Kidney epithelial cell (primary cell): ENCODE measurements around the gene ZNF444. TPM values are rescaled to one million over a fixed set of nuclear protein-coding genes. Genes with fewer than 3 reads are reported as not detected.

Experiments
- DNase-seq: peaks from one replicate; pipeline ENCODE4 v3.0.0-alpha.2; 2010; ENCODE audit warnings: low read depth
- H3K27me3 ChIP-seq: 2 replicates; pipeline ENCODE4 v1.6.0; 2011; ENCODE audit warnings: low read length; ENCODE audit not compliant: control insufficient read depth, insufficient read depth
- H3K36me3 ChIP-seq: 2 replicates; pipeline ENCODE4 v1.5.1; 2011; ENCODE audit warnings: low read length; ENCODE audit not compliant: control insufficient read depth, insufficient read depth
- H3K4me3 ChIP-seq: 2 replicates; pipeline ENCODE4 v1.5.1; 2011; ENCODE audit warnings: low read depth, mild to moderate bottlenecking, control low read depth, low read length
- total RNA-seq: library from RNA; depleted of rRNA; stranded (reverse); fragments of >200 nt; gene quantifications from 2 replicates; pipeline ENCODE4 v1.2.3, GENCODE V29; 2015
- TF ChIP-seq, protein P1 (sequence below): IDR thresholded peaks from 2 replicates; pipeline ENCODE4 v1.5.1; 2011; ENCODE audit warnings: mild to moderate bottlenecking, moderate library complexity, low read length, control low read depth, inconsistent platforms; ENCODE audit not compliant: insufficient read depth, poor library complexity, severe bottlenecking

ZNF444 gene
- total RNA-seq, 1 donor from 2014 or later: 40.0 TPM

DNA sequence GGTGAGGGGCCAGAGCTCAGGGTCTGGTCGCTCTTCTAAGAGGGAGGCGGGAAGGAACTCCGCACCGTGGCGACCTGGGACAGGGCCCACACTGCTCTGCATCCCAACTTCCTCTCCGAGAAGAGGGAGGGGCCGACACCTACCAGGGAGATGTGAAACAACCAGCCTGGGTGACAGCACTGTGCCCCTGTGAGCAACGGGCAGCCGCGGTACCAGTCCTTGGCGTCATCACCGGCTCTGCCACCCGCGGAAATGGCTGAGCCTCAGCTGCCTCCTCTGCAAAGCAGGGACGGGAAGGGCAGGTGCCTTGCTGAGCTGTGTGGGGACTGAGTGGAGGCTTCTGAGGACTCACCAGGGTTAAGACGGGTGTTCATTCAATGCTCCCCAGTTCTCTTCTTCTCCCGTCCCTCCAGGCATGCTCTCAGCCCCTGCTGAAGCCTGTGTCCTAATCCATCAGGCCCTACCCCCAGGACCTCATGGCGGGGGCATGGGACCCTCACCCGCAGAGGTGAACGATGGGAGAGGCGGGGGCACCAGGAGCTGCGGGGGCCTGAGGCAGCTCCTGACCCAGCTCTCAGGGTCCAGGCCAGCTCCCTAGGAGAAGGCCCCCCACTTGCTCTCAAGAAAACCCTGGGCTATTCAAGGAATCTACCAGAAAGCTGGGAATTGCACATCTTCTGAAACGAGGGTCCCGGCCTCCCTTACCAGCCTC is 29.3 kb upstream of the ZNF444 start:
- DNase-seq: no peak
- TF ChIP-seq, protein P1, sequence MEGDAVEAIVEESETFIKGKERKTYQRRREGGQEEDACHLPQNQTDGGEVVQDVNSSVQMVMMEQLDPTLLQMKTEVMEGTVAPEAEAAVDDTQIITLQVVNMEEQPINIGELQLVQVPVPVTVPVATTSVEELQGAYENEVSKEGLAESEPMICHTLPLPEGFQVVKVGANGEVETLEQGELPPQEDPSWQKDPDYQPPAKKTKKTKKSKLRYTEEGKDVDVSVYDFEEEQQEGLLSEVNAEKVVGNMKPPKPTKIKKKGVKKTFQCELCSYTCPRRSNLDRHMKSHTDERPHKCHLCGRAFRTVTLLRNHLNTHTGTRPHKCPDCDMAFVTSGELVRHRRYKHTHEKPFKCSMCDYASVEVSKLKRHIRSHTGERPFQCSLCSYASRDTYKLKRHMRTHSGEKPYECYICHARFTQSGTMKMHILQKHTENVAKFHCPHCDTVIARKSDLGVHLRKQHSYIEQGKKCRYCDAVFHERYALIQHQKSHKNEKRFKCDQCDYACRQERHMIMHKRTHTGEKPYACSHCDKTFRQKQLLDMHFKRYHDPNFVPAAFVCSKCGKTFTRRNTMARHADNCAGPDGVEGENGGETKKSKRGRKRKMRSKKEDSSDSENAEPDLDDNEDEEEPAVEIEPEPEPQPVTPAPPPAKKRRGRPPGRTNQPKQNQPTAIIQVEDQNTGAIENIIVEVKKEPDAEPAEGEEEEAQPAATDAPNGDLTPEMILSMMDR: no peak
- Histone ChIP-seq H3K36me3 (no peaks in the 10 kb centered on the region), H3K27me3 (no peaks in the 10 kb centered on the region), H3K4me3 (no peak overlapping the region)

DNA sequence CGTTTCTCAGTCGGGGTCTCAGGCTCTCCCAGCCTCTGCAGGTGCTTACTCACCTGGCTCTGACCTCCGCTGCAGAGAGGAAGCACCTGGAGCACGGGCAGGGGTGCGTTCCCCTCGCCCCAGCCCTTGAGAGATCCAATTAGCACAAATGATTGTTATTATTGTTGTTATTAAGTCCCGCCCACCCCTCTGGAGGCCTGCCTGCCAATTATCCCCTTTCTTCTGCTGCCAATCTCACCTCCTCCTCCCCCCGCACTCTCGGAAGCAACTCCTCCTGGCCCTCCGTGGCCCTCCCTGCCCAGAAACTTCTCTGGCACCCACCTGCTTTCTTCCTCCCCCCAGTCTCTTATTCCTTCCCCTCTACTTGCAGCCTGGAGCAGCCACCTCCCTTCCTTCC is 28.8 kb upstream of the ZNF444 start:
- Histone ChIP-seq H3K36me3 (no peaks in the 10 kb centered on the region), H3K27me3 (no peaks in the 10 kb centered on the region), H3K4me3 (no peak overlapping the region)
- no peak for DNase-seq
- TF ChIP-seq, protein P1: no peak

DNA sequence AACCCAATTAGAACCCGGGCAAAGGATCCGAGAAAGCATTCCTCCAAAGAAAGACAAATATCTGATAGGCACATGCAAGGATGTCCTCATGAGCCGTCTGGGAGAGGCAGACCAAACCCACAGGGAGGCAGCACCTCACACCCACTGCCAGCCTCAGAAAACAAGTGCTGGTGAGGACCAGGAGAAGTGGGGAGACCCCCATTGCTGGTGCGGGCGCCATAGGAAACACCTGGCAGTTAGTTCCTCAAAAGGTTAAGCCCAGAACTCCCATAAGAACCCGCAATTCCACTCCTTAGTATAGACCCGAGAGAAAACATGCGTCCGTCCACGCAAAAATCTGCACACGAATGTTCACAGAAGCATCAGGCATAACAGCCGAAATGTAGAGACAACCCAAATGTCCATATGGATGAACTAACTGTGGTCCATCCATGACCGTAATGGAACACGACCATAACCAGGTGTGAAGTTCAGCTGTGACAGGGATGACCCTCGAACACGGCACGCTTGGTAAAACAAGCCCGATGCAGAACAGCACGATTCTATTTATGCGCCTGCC is 27.9 kb upstream of the ZNF444 start:
- TF ChIP-seq, protein P1: no peak
- no peak for DNase-seq
- no peaks in the 10 kb centered on the region for H3K36me3 ChIP-seq

DNA sequence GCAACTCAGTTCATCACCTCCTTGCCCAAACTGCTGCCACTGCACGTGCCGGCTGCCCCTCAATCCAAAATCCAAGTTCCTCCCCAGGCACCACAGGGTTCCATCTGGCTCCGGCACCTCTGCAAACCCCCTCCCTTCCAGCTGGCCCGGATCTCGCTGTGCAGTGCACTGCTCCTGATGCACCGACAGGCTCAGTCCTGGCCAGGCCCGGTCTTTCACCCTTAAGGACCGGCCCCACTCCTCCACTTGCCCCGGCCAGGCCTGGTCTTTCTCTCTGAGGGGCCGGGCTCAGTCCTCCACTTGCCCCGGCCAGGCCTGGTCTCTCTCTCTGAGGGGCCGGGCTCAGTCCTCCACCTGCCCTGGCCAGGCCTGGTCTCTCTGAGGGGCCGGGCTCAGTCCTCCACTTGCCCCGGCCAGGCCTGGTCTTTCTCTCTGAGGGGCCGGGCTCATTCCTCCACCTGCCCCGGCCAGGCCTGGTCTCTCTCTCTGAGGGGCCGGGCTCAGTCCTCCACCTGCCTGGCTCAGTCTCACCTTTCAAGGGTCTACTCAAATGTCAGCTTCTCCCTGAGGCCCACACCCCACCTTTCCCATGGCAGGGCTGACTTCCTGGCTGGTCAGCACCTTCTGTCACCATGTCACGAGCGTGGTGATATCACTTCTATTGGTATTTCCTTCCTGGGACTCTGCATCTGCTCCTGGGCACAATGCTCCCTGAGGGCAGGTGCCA is 26.9 kb upstream of the ZNF444 start:
- Histone ChIP-seq H3K27me3 (no peaks in the 10 kb centered on the region), H3K36me3 (peaks cover under 1% of the 10 kb centered on the region), H3K4me3 (no peak overlapping the region)
- TF ChIP-seq, protein P1: no peak
- no peak for DNase-seq

More for the DNA sequence above, 27.9 kb upstream of the ZNF444 start:
- Histone ChIP-seq H3K27me3 (no peaks in the 10 kb centered on the region), H3K4me3 (no peak overlapping the region)

DNA sequence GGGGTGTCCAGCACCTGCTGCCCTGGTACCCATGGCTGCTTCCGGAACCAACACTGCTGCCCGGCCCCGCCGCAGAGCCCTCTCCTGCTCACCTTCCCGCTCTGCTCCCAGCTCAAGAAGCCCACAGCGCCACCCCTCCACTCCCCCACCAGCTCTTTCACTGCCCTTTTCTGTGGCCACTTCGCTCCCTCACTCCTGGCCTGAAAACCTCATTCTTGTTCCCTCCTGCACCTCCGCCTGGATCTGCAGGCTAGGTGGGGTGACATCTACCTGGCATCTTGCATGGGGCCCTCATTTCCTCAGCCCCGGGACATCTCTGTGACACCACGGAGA is 26.3 kb upstream of the ZNF444 start:
- H3K36me3 ChIP-seq: peaks cover 1% of the 10 kb centered on the region
- no peak for DNase-seq
- H3K4me3 ChIP-seq: no peak overlapping the region
- TF ChIP-seq, protein P1: no peak
- no peaks in the 10 kb centered on the region for H3K27me3 ChIP-seq

DNA sequence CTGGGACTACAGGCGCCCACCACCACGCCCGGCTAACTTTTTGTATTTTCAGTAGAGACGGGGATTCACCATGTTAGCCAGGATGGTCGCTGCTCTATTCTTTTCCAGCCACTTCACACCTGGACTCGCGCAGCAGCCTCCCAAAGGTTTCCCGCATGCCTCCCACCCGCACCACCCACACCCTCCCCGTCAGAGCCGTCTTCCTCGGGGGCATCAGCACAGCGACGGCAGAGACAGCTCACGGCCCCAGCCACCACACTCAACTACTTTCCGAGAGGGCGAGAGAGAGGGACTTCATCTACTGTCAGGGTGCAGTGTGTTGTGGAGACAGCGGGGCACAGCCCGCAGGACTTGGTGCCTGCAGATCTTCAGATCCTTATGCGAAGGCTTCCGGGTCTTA is 25.6 kb upstream of the ZNF444 start:
- TF ChIP-seq, protein P1: no peak
- no peak overlapping the region for H3K4me3 ChIP-seq
- DNase-seq: no peak
- no peaks in the 10 kb centered on the region for H3K27me3 ChIP-seq
- peaks cover 1% of the 10 kb centered on the region for H3K36me3 ChIP-seq
